GM18498 (cell line): ENCODE data around the gene LSS.
"Not testable (repeated sequence)": the region's sequence is repeated elsewhere in the genome, so short reads cannot be mapped to it uniquely, and the experiment has no call there.

Experiments
- ATAC-seq: cut with Tn5 transposase; IDR thresholded peaks from one replicate; pipeline ENCODE4 v1.9.1; 2021; ENCODE audit warnings: mild to moderate bottlenecking, moderate library complexity; ENCODE audit not compliant: unreplicated experiment

LSS gene

GRCh38 chr21:46171996-46172862, 56.3 kb downstream of the LSS start:
- ATAC-seq, result no peak

GRCh38 chr21:46171585-46171984, 57.0 kb downstream of the LSS start:
- ATAC-seq, result no peak

DNA sequence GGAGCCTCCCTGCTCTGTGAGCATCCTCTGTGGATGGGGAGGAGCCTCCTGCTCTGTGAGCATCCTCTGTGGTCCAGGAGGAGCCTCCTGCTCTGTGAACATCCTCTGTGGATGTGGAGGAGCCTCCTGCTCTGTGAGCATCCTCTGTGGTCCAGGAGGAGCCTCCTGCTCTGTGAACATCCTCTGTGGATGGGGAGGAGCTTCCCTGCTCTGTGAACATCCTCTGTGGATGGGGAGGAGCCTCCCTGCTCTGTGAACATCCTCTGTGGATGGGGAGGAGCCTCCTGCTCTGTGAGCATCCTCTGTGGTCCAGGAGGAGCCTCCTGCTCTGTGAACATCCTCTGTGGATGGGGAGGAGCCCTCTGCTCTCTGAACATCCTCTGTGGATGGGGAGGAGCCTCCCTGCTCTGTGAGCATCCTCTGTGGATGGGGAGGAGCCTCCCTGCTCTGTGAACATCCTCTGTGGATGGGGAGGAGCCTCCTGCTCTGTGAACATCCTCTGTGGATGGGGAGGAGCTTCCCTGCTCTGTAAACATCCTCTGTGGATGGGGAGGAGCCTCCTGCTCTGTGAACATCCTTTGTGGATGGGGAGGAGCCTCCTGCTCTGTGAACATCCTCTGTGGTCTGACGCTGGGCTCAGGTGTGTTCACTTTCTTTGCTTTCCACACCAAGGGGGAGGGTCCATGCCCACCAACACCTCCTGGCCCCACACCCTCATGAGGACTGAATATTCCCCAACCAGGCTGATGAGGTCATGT, 58.0 kb downstream of the LSS start:
- ATAC-seq, result not testable (repeated sequence)

GRCh38 chr21:46168659-46169386, 59.8 kb downstream of the LSS start:
- ATAC-seq, result no peak

DNA sequence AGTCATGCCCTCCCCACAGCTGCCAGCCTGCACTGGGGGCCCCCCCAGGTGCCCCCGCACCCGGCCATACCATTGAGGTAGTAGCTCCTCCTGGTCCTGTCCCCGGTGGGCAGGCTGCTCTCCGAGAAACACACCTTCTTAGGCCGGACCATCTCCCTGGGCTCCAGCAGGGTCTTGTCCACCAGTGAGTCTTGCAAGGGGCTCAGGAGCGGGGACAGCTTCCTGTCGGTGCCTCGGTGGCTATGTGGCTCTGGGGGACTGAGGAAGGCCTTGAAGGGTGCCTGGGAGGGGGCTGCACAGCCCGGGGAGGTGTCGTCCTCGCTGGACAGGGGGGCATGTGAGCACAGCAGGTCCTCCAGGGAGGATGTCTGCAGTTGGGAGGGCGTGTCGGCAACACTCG, 60.3 kb downstream of the LSS start:
- no peak for ATAC-seq

- no peak for ATAC-seq
These were observed 63.5 kb downstream of the LSS start for GRCh38 chr21:46165098-46165497.

DNA sequence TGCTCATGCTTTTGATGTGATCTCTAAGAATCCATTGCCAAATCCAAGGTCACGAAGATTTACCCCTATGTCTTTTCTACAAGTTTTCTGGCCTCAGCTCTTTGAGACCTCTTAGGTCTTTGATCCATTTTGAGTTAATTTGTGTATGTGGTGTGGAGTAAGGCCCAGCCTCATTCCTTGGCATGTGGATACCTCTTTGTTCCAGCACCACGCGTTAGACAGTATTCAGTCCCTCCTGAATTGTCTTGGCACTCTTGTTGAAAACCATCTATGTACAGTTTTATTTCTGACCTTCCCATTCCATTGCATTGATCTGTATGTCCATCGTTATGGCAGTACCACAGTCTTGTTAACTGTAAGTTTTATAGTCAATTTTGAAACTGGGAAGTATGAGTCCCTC, 65.2 kb downstream of the LSS start:
- ATAC-seq, result no peak

GRCh38 chr21:46161633-46162592, 66.7 kb downstream of the LSS start:
- ATAC-seq, result no peak

DNA sequence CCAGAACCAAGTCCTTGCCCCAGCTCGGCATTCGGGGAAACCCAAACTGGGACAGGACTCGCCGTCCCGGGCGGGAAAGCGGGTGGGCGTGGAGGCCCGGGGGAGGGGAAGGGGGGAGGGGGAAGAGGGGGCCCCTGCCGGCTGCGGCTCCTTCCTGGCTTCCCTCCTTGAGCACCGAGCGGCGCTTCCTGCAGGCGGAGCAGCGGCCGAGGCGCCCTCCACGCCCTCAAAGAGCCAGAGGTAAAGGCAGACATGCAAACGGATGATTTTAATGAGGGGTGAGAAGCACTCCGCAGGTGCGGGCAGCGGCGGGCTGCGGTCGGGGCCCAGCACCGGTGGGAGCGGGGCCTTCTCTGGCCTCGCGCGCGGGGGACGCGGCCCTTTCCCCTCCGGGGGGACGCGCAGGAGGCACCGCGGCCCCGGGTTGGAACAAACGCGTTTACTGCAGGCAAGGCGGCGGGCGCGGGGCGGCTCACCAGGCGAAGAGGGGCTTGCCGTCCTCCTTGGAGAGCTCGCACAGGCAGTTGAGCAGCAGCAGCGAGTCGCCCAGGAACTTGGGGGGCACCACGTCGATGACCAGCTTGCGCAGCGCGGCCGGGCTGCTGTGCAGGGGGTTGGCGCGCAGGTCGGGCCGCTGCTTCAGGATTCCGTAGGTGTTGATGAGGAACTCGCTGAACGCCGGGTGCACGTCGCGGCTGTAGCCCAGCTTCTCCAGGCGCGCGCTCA, 67.5 kb downstream of the LSS start:
- no peak for ATAC-seq

DNA sequence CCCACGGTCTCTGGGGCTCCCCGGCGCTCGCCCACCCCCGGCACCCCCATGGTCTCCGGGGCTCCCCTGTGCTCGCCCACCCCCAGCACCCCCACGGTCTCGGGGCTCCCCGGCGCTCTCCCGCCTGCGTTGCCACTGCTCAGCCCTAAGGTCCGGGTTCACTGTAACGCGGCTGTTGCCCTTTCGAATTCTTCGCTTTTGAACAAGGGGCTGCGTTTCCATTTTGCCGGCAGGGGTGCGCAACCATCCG, 68.0 kb downstream of the LSS start:
- ATAC-seq, result no peak

DNA sequence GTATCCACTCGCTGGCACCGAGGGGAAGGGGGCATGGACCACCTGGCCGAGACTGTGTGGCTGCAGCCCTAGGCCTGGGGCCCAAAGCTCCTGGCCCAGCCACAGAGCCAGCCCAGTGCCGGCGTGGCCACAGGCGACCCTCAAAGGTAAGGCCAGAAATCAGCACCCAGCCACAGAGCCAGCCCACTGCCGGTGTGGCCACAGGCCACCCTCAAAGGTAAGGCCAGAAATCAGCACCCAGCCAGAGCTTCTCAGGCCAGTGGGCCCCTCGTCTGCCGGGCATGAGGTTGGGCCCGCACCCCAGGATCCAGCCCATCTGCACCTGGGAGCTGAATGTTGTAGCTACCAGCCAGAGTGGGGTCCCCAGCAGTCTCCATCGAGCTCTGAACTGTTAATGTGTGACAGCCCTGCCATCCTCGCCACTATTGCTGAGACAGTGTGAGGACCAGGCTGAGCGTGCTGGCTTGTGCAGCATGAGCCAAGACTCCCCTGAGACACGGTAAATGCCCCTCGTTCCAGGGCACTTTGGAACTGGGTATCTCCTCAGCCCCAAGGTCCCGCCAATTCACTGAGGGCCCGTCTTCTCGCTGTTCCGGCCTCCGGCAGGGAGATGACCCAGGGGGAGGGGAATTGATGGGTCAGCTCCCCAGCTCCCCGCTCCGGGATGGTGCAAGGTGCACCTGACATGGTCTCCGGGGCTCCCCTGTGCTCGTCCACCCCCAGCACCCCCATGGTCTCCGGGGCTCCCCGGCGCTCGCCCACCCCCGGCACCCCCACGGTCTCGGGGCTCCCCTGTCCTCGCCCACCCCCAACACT, 68.5 kb downstream of the LSS start:
- no peak for ATAC-seq

DNA sequence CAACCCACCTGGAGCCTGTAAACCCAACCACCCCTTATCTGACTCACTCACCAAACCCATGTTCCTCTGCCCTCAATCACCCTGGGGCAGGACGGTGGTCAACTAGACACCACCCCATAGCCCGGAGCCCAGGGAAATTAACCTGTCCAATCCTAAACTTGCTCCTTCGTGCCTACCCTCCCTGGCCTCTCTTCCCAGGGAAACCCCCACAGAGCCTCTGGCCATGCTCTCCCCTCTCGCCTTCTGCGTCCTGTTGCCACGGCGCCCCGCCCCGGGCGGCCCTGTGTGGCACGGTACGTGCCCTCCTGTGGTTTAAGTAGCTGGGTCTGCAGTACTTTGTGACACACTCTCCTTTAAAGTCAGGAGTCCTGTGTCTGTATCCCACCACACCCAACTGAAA, 69.2 kb downstream of the LSS start:
- ATAC-seq, result no peak

DNA sequence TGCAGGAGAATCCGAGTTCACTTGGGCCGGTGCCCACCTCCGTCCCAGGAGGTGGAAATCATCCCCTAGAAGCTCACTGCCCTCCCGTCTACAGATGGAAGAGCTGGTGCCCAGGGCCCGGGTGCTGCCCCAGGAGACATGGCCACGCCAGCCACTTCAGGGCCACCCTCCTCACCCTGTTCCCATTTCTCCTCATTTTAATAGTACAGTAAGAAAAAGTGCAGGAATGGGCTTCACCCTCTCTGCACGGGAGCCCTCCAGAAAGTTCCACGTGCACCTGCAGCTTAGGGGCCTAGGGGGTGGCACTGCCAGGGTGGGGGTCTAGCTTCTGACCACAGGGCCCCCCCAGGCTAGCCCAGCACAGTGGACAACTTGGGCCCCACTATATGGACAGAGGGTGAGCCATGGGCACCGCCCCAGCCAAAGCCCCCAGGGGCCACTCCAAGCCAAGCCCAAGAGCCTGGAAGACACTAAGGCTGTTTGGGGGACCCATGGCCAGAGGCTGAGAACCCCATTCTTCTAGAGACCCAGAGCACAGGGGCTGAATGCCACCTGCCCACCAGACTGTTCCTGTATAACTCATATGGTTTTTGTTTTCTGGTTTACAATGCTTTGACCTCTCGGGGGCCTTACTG, 69.8 kb downstream of the LSS start:
- no peak for ATAC-seq

GRCh38 chr21:46157987-46158451, 70.6 kb downstream of the LSS start:
- no peak for ATAC-seq

GRCh38 chr21:46157396-46157986, 71.1 kb downstream of the LSS start:
- no peak for ATAC-seq

DNA sequence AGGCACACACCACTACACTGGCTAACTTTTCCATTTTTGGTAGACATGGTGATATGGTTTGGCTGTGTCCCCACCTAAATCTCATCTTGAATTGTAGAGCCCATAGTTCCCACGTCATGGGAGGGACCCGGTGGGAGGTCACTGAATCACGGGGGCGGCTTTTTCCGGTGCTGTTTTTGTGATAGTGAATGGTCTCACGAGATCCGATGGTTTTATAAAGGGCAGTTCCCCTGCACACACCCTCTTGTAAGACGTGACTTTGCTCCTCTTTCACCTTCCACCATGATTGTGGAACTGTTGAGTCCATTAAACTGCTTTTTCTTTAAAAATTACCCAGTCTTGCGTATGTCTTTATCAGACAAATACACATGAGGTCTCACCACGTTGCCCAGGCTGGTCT, 71.9 kb downstream of the LSS start:
- ATAC-seq, result no peak

DNA sequence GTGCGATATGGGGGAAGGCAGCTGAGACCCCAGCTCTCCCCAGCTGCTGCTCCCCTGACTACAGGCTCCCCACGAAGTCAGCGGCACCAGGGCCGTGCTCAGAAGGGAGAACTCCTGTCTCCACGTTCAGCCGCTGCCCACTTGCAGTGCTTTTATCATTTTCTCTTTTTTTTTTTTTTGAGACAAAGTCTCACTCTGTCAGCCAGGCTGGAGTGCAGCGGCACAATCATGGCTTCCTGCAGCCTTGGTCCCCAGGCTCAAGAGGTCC, 72.3 kb downstream of the LSS start:
- ATAC-seq, result no peak

GRCh38 chr21:46155514-46156377, 72.8 kb downstream of the LSS start, which contains the start of gene FTCD:
TSS of gene FTCD (minus strand) at chr21:46155579. CDS start at chr21:46155523, 56 bp downstream.
- ATAC-seq, result no peak
